ENCODE data around the gene BMPR1B. TPM values are rescaled to one million over a fixed set of nuclear protein-coding genes. Genes with fewer than 3 reads are reported as not detected.

Gene BMPR1B
- total and polyA plus RNA-seq, 2 of the 4 experiments (the other 2 are of a cell fraction) = 0.24 to 0.90 TPM

- no peak overlapping the region for H3K27ac ChIP-seq (ENCODE audit: insufficient read depth, low read length)
- no peak overlapping the region for H4K5ac ChIP-seq (ENCODE audit: low read depth, low read length)
- no peak overlapping the region for H2BK120ac ChIP-seq (ENCODE audit: low read depth, low read length)
- no peak overlapping the region for H4K8ac ChIP-seq (ENCODE audit: low read depth in 2 of 2, low read length in 2 of 2)
- H3K4me1 ChIP-seq (ENCODE audit: control insufficient read depth, insufficient read depth, low read length) = peaks cover 9% of the 10 kb centered on the region; the same call in 1 of the 2 replicates
- peak overlapping the region; percentile 58; the same call in 1 of the 2 replicates for H2BK20ac ChIP-seq (ENCODE audit: low read depth, low read length)
- H2AK9ac ChIP-seq (replicated peaks; ENCODE audit: low read depth, low read length, poor library complexity) = no peak overlapping the region
- 79% methylated on average over 2 of the region's 2 CpGs; no CpG with 5 or more reads in 1 of the 2 experiments for WGBS, 2 experiments (ENCODE audit: extremely low coverage in 2 of 2, insufficient read length in 1 of 2)
- ATAC-seq (ENCODE audit: low read depth) (0 out of 2 replicates have a peak, but pooled peaks have one; percentile 10), DNase-seq (no peak)
- no peak overlapping the region for H3K4me3 ChIP-seq (ENCODE audit: insufficient read depth, low read depth, low read length)
- H3K56ac ChIP-seq (ENCODE audit: extremely low read depth, insufficient read depth, low read length) = no peak overlapping the region
- H3K9ac ChIP-seq (ENCODE audit: low read depth, low read length) = no peak overlapping the region
- no TSS peak for BruUV-seq (replicated peaks)
- POLR2A ChIA-PET (ENCODE audit: unreplicated experiment) = no interaction called here
- CTCF ChIA-PET = interaction anchor here (0.8 to 2.3 kb wide), 4 partner anchors 13 to 485 kb away, joined by 3 to 7 read pairs (median 4); no protein-coding TSS in a partner anchor
- H3K9me1 ChIP-seq (ENCODE audit: insufficient read depth, low read length) = no peaks in the 10 kb centered on the region
- H2AFZ ChIP-seq (replicated peaks; ENCODE audit: low read length, poor library complexity) = no peak overlapping the region
- no peak overlapping the region for H3K18ac ChIP-seq (ENCODE audit: low read depth, low read length)
- TF ChIP-seq ELK1 (IDR thresholded peaks at IDR 0.05; ENCODE audit: borderline replicate concordance, low read depth, low read length) (no peak), FOS (IDR thresholded peaks at IDR 0.05; ENCODE audit: low read depth, low read length) (no peak), MAFK (IDR thresholded peaks at IDR 0.05; ENCODE audit: low read depth, low read length) (no peak), RFX5 (IDR thresholded peaks at IDR 0.05; ENCODE audit: low read depth, low read length) (no peak), POLR2A (IDR thresholded peaks at IDR 0.05; ENCODE audit: low read depth, low read length) (no peak), CEBPB (IDR thresholded peaks at IDR 0.05; ENCODE audit: low read depth, low read length) (no peak), CTCF (conservative IDR thresholded peaks at IDR 0.05; ENCODE audit: low read depth, low read length) (no peak), RCOR1 (IDR thresholded peaks at IDR 0.05; ENCODE audit: insufficient replicate concordance, low read length) (no peak), MXI1 (IDR thresholded peaks at IDR 0.05; ENCODE audit: borderline replicate concordance, low read depth, low read length) (no peak), SMC3 (IDR thresholded peaks at IDR 0.05; ENCODE audit: low read depth, low read length) (no peak), BHLHE40 (IDR thresholded peaks at IDR 0.05; ENCODE audit: low read depth, low read length) (no peak), CHD1 (IDR thresholded peaks at IDR 0.05; ENCODE audit: low read depth, low read length) (no peak), MAZ (IDR thresholded peaks at IDR 0.05; ENCODE audit: borderline replicate concordance, low read depth, low read length) (no peak), RAD21 (IDR thresholded peaks at IDR 0.05; ENCODE audit: low read length) (no peak), USF2 (IDR thresholded peaks at IDR 0.05; ENCODE audit: low read depth, low read length) (no peak), NFE2L2 (IDR thresholded peaks at IDR 0.05; ENCODE audit: low read depth, low read length) (no peak)
- H3K27me3 ChIP-seq (ENCODE audit: control insufficient read depth, insufficient read depth, low read length) = peaks cover 4% of the 10 kb centered on the region
- H3K4ac ChIP-seq (ENCODE audit: low read depth, low read length) = peak overlapping the region; percentile 4; the same call in 1 of the 2 replicates
- no peak overlapping the region for H4K91ac ChIP-seq (ENCODE audit: insufficient read depth, low read depth, low read length)
- no peak overlapping the region for H3K23ac ChIP-seq (ENCODE audit: low read depth, low read length)
- in situ Hi-C loops (cut with MboI; ENCODE audit: low sequenced_read_pairs) (loop anchor here (5.0 to 25.0 kb wide), 4 partner anchors 344 to 1319 kb away; partner anchors contain the start of gene BMPR1B), intact Hi-C loops (cut with micrococcal nuclease) (no loop called here), dilution Hi-C loops (cut with HindIII; ENCODE audit: low sequenced_read_pairs, unreplicated experiment) (loop anchor here (25.0 kb wide), 1 partner anchor 469 kb away; no protein-coding TSS in a partner anchor)
- peaks cover 4% of the 10 kb centered on the region; the same call in 1 of the 2 replicates for H4K20me1 ChIP-seq (ENCODE audit: insufficient read depth, low read length)
- no peak overlapping the region for H2AK5ac ChIP-seq (ENCODE audit: low read depth, low read length)
- H3K79me1 ChIP-seq (ENCODE audit: low read depth in 1 of 2, low read length in 2 of 2) = no peaks in the 10 kb centered on the region
- 0 out of 2 replicates have a peak overlapping the region, but pooled peaks have one; percentile 36 for H3K14ac ChIP-seq (replicated peaks; ENCODE audit: low read depth, low read length)
- no peak overlapping the region for H2BK15ac ChIP-seq (ENCODE audit: low read depth, low read length)
- H2BK5ac ChIP-seq (ENCODE audit: low read depth, low read length, poor library complexity, severe bottlenecking) = no peak overlapping the region
- no peak overlapping the region for H3K4me2 ChIP-seq (ENCODE audit: low read depth, low read length)
- H3K36me3 ChIP-seq (ENCODE audit: control insufficient read depth, insufficient read depth, low read length) = no peaks in the 10 kb centered on the region
- no peaks in the 10 kb centered on the region for H3K9me3 ChIP-seq (ENCODE audit: control insufficient read depth, insufficient read depth, low read length)
Observed at GRCh38 chr4:95105983-95106382, 348.2 kb downstream of the BMPR1B start.

Measured in IMR-90 (cell line).